LHCN-M2 (cell line): ENCODE measurements around the gene PPP1R14C. TPM values are rescaled to one million over a fixed set of nuclear protein-coding genes. Genes with fewer than 3 reads are reported as not detected.
"Not testable (repeated sequence)": the region's sequence is repeated elsewhere in the genome, so short reads cannot be mapped to it uniquely, and the experiment has no call there.

Source experiments
- DNase-seq: peaks from one replicate; pipeline ENCODE4 v3.0.0-alpha.2; 2012; ENCODE audit warnings: low read depth
- polyA plus RNA-seq: library from polyadenylated mRNA; unstranded; fragments of >200 nt; gene quantifications from one replicate; pipeline ENCODE4 v1.2.1, GENCODE V29; 2012; ENCODE audit warnings: missing spikeins
- total RNA-seq: library from RNA; depleted of rRNA; stranded (reverse); fragments of >200 nt; gene quantifications from 2 replicates; pipeline ENCODE4 v1.2.3, GENCODE V29; 2014; rRNA removed

Gene PPP1R14C
- not detected in 2 replicates for total RNA-seq
- polyA plus RNA-seq: 0.04 TPM

- DNase-seq: no peak
Measured at GRCh38 chr6:150142670-150143515, at the start of gene PPP1R14C. PPP1R14C (plus strand) TSS chr6:150143044; CDS start chr6:150143193, 149 bp downstream.

GRCh38 chr6:150093397-150093796 is 49.4 kb upstream of the PPP1R14C start:
- no peak for DNase-seq

GRCh38 chr6:150098155-150098554 is 44.7 kb upstream of the PPP1R14C start:
- no peak for DNase-seq

GRCh38 chr6:150099546-150099945 is 43.3 kb upstream of the PPP1R14C start:
- no peak for DNase-seq

- DNase-seq: no peak
Measured at GRCh38 chr6:150099953-150100352, 42.9 kb upstream of the PPP1R14C start.

GRCh38 chr6:150100745-150101144 is 42.1 kb upstream of the PPP1R14C start:
- DNase-seq: no peak

- no peak for DNase-seq
Measured at GRCh38 chr6:150102750-150103270, 40.0 kb upstream of the PPP1R14C start.

- no peak for DNase-seq
Measured at GRCh38 chr6:150112233-150112632, 30.6 kb upstream of the PPP1R14C start.

- no peak for DNase-seq
Measured at GRCh38 chr6:150115769-150116168, 27.1 kb upstream of the PPP1R14C start.

- DNase-seq: no peak
Measured at GRCh38 chr6:150116200-150116800, 26.5 kb upstream of the PPP1R14C start.

GRCh38 chr6:150118203-150118602 is 24.6 kb upstream of the PPP1R14C start:
- DNase-seq: no peak

GRCh38 chr6:150118627-150119026 is 24.2 kb upstream of the PPP1R14C start:
- DNase-seq: no peak

GRCh38 chr6:150119173-150119572 is 23.7 kb upstream of the PPP1R14C start:
- DNase-seq: no peak

- no peak for DNase-seq
Measured at GRCh38 chr6:150123645-150124044, 19.2 kb upstream of the PPP1R14C start.

- no peak for DNase-seq
Measured at GRCh38 chr6:150124235-150124634, 18.6 kb upstream of the PPP1R14C start.

GRCh38 chr6:150126641-150127291 is 16.1 kb upstream of the PPP1R14C start:
- no peak for DNase-seq

- no peak for DNase-seq
Measured at GRCh38 chr6:150128425-150128824, 14.4 kb upstream of the PPP1R14C start.

- DNase-seq: no peak
Measured at GRCh38 chr6:150129616-150130505, 13.0 kb upstream of the PPP1R14C start.

GRCh38 chr6:150133686-150134085 is 9.2 kb upstream of the PPP1R14C start:
- no peak for DNase-seq

- no peak for DNase-seq
Measured at GRCh38 chr6:150134280-150134920, 8.4 kb upstream of the PPP1R14C start.

GRCh38 chr6:150137711-150138110 is 5.1 kb upstream of the PPP1R14C start:
- not testable (repeated sequence) for DNase-seq
